WERI-Rb-1 (cell line): ENCODE measurements around the gene IBA57.

Experiments used
- DNase-seq: peaks from one replicate; pipeline ENCODE4 v3.0.0-alpha.2; 2020
- H3K27ac ChIP-seq: fragments of 250-450 bp; sonication (Bioruptor Pico); 2 replicates; pipeline ENCODE4 v1.5.1; 2020; ENCODE audit warnings: mild to moderate bottlenecking, moderate library complexity
- H3K27me3 ChIP-seq: fragments of 250-450 bp; sonication (Bioruptor Pico); 2 replicates; pipeline ENCODE4 v1.5.1; 2021; ENCODE audit warnings: mild to moderate bottlenecking, low read depth, moderate library complexity; ENCODE audit not compliant: insufficient read depth, severe bottlenecking
- H3K36me3 ChIP-seq: fragments of 250-450 bp; sonication (Bioruptor Pico); 2 replicates; pipeline ENCODE4 v1.5.1; 2020; ENCODE audit warnings: mild to moderate bottlenecking, moderate library complexity
- H3K4me3 ChIP-seq: 2 replicates; pipeline ENCODE4 v1.5.1; 2011; ENCODE audit warnings: low read depth, mild to moderate bottlenecking, control low read depth, low read length
- H3K9me3 ChIP-seq: fragments of 250-450 bp; sonication (Bioruptor Pico); 2 replicates; pipeline ENCODE4 v1.5.1; 2021; ENCODE audit warnings: mild to moderate bottlenecking, moderate library complexity; ENCODE audit not compliant: severe bottlenecking
- TF ChIP-seq, protein P1 (sequence below): IDR thresholded peaks from 2 replicates; pipeline ENCODE4 v1.5.1; 2011; ENCODE audit warnings: low read depth, mild to moderate bottlenecking, control low read depth, inconsistent platforms, low read length

The IBA57 gene

DNA sequence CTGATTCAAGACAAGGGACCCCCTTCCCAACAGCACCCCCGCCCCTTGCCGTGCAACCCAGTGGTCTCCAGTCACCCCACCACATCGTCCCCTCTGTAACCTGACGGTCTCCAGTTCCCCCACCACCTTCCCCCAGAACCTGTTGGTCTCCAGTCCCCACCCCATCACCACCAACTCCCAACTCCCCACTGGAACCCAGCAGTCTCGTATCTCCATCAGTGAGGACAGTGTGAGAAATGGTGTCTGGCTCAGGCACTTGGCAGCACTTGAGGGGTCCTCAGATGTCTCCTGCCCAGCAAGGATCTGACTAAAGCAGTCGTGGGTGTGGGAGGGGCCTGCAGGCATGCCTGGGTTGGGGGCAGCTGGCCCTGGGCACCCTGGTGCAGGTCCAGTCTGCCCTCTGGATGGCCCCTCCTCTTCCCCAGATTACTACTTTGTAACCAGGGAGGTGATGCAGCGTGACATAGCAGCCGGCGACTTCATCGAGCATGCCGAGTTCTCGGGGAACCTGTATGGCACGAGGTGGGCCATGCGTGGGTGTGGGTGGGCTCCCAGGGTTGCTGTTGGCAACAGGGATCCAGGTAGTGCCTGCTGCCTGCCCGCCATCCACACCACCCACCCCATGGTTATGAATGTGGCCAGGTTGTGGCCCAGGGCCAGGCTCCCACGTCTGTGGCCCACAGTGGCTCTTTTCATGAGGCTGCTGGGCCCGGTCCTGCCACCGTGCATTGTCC, 19.0 kb upstream of the IBA57 start:
- H3K27me3 ChIP-seq: no peaks in the 10 kb centered on the region
- TF ChIP-seq, protein P1, sequence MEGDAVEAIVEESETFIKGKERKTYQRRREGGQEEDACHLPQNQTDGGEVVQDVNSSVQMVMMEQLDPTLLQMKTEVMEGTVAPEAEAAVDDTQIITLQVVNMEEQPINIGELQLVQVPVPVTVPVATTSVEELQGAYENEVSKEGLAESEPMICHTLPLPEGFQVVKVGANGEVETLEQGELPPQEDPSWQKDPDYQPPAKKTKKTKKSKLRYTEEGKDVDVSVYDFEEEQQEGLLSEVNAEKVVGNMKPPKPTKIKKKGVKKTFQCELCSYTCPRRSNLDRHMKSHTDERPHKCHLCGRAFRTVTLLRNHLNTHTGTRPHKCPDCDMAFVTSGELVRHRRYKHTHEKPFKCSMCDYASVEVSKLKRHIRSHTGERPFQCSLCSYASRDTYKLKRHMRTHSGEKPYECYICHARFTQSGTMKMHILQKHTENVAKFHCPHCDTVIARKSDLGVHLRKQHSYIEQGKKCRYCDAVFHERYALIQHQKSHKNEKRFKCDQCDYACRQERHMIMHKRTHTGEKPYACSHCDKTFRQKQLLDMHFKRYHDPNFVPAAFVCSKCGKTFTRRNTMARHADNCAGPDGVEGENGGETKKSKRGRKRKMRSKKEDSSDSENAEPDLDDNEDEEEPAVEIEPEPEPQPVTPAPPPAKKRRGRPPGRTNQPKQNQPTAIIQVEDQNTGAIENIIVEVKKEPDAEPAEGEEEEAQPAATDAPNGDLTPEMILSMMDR: no peak
- no peak overlapping the region for H3K27ac ChIP-seq
- H3K9me3 ChIP-seq: no peaks in the 10 kb centered on the region
- H3K4me3 ChIP-seq: no peak overlapping the region
- DNase-seq: no peak
- peaks cover 10% of the 10 kb centered on the region for H3K36me3 ChIP-seq

DNA sequence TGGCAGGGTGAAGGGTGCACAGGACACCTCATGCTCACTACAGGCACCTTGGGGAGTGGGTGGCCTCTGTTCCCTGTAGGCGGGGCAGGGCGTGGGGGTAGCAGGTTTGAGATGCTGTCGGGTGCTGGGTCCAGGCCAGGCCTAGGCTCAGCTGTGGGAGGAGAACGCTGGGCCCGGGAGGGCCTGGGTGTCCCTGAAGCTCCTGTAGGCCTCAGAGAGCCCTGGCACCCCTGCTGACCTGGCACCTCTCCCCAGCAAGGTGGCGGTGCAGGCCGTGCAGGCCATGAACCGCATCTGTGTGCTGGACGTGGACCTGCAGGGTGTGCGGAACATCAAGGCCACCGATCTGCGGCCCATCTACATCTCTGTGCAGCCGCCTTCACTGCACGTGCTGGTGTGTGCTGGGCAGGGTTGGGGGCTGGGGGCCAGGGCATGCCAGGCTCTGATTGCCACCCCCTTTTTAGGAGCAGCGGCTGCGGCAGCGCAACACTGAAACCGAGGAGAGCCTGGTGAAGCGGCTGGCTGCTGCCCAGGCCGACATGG, 18.4 kb upstream of the IBA57 start:
- H3K4me3 ChIP-seq: no peak overlapping the region
- H3K27me3 ChIP-seq: no peaks in the 10 kb centered on the region
- TF ChIP-seq, protein P1: no peak
- no peaks in the 10 kb centered on the region for H3K9me3 ChIP-seq
- no peak overlapping the region for H3K27ac ChIP-seq
- no peak for DNase-seq
- peaks cover 5% of the 10 kb centered on the region for H3K36me3 ChIP-seq

DNA sequence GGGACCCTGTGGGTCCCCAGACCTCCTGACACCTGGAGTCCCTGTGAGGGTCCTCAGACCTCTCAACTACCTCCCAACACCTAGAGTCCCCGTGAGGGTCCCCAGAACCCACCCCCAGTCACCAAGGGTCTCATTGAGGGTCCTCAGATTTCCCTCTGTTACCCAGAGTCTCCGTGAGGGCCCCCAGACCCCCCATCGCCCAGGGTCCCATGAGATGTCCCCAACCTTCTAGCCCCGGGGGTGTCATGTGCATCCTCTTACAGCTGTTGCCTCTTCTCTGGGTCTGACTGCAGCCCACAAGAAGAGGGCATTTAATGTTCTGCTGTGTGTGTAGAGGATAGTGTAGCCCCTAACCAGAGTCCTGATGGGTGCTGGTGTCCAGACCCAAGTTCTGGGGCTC, 17.8 kb upstream of the IBA57 start:
- DNase-seq: no peak
- Histone ChIP-seq H3K27ac (no peak overlapping the region), H3K27me3 (no peaks in the 10 kb centered on the region), H3K36me3 (peaks cover 5% of the 10 kb centered on the region), H3K9me3 (no peaks in the 10 kb centered on the region), H3K4me3 (no peak overlapping the region)
- TF ChIP-seq, protein P1: no peak

DNA sequence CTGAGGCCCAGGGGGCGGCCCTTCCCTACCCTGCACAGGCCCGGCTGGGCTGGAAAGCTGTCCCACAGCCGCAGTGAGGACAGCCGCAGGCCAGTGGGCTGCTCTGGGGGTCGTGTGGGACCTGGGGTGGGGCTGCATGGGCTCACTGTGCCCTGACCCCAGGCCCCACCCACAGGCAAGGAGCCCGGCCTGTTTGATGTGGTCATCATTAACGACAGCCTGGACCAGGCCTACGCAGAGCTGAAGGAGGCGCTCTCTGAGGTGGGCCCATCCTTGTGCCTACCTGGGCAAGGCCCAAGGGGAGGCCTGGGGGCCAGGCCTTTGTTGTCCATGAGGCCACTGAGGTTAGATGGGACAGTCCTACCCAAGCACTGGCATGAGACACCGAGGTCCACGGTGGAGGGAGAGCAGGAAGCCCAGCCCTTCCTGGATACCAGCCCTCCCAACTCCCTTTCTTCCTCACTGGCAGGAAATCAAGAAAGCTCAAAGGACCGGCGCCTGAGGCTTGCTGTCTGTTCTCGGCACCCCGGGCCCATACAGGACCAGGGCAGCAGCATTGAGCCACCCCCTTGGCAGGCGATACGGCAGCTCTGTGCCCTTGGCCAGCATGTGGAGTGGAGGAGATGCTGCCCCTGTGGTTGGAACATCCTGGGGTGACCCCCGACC, 17.3 kb upstream of the IBA57 start:
- no peak for DNase-seq
- peaks cover 5% of the 10 kb centered on the region for H3K36me3 ChIP-seq
- TF ChIP-seq, protein P1: no peak

DNA sequence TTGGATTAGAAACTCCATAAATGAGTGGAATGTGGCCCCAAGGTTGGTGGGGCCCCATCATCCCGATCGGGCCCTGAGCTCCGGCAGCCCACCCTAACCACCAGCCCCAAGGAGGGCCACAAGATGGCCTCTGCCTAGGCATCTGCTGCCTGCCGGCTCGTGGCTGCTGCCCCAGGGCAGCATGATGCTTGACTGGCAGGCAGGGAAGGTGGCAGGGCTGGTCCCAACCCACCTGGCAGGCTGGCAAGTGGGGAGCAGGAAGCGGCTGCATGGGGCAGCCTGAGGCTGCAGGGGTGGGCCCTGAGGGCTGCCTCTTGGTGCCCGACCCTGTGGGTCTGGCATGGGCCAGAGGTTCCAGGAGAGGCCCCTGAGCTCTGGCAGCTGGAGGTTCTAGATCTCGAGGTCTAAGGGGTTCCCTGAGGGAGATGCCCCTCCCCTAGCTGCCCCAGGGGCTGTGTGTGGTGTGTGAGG, 16.6 kb upstream of the IBA57 start:
- DNase-seq: no peak
- TF ChIP-seq, protein P1: no peak
- Histone ChIP-seq H3K27ac (peak overlapping the region; percentile 82), H3K27me3 (no peaks in the 10 kb centered on the region), H3K4me3 (no peak overlapping the region; the same call in 1 of the 2 replicates), H3K36me3 (peaks cover 5% of the 10 kb centered on the region), H3K9me3 (no peaks in the 10 kb centered on the region)

More for the DNA sequence above, 17.3 kb upstream of the IBA57 start:
- H3K4me3 ChIP-seq: no peak overlapping the region
- no peaks in the 10 kb centered on the region for H3K27me3 ChIP-seq
- no peak overlapping the region for H3K27ac ChIP-seq
- H3K9me3 ChIP-seq: no peaks in the 10 kb centered on the region
